NT2/D1 (cell line): ENCODE data around the gene AKR7A2.
"Not testable (repeated sequence)": the region's sequence is repeated elsewhere in the genome, so short reads cannot be mapped to it uniquely, and the experiment has no call there.

Source experiments
- DNase-seq: peaks from one replicate; pipeline ENCODE4 v3.0.0-alpha.2; 2011; ENCODE audit warnings: low read depth, low spot score
- H3K27me3 ChIP-seq: 2 replicates; pipeline ENCODE4 v1.6.0; 2011; ENCODE audit warnings: mild to moderate bottlenecking; ENCODE audit not compliant: insufficient read length, insufficient read depth
- H3K36me3 ChIP-seq: 2 replicates; pipeline ENCODE4 v1.6.1; 2011; ENCODE audit warnings: mild to moderate bottlenecking, low read length, mixed read lengths; ENCODE audit not compliant: insufficient read depth, insufficient read length
- H3K4me1 ChIP-seq: 2 replicates; pipeline ENCODE4 v1.5.1; 2011; ENCODE audit not compliant: insufficient read depth, insufficient read length
- H3K4me3 ChIP-seq: 2 replicates; pipeline ENCODE4 v1.5.1; 2011; ENCODE audit warnings: low read depth; ENCODE audit not compliant: insufficient read length
- H3K9ac ChIP-seq: 2 replicates; pipeline ENCODE4 v1.6.0; 2011; ENCODE audit warnings: low read depth; ENCODE audit not compliant: insufficient read length
- H3K9me3 ChIP-seq: 2 replicates; pipeline ENCODE4 v1.5.1; 2011; ENCODE audit warnings: mild to moderate bottlenecking, low read length; ENCODE audit not compliant: insufficient read depth
- SUZ12 ChIP-seq: IDR thresholded peaks from 2 replicates; pipeline ENCODE4 v1.6.1; 2011; ENCODE audit not compliant: insufficient read length, insufficient read depth; ENCODE audit errors: extremely low read depth
- YY1 ChIP-seq: IDR thresholded peaks from 2 replicates; pipeline ENCODE4 v1.6.1; 2011; ENCODE audit not compliant: insufficient read length, insufficient read depth
- ZNF274 ChIP-seq: IDR thresholded peaks from 2 replicates; pipeline ENCODE4 v1.6.1; 2011; ENCODE audit warnings: mild to moderate bottlenecking, low read depth, low read length

The AKR7A2 gene

DNA sequence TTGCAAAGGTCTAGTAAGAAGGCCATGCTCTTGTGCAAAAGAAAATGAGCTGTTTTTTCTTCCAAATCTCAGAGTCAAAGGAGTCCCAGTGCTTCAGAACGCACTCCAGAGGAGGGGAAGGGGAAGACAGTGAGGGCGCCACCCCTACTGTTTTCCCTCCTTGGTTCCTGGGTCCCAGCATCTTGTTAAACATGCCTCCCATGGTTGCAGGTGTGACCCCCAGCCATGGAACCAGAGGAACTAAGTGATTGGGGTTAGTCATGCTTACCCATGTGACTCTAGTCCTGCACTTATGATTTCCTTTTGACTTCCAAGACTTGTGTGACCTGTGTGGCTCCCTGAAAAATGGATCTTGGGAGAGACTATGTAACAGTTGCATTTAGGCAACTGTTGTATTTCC lies 17.3 kb downstream of the AKR7A2 start:
- H3K9ac ChIP-seq: no peak overlapping the region
- no peak for TF ChIP-seq YY1
- TF ChIP-seq SUZ12: no peak
- no peak for TF ChIP-seq ZNF274
- H3K27me3 ChIP-seq: no peaks in the 10 kb centered on the region
- H3K4me1 ChIP-seq: no peaks in the 10 kb centered on the region
- DNase-seq: no peak
- H3K36me3 ChIP-seq: no peaks in the 10 kb centered on the region
- no peak overlapping the region for H3K4me3 ChIP-seq
- peaks cover 32% of the 10 kb centered on the region for H3K9me3 ChIP-seq

DNA sequence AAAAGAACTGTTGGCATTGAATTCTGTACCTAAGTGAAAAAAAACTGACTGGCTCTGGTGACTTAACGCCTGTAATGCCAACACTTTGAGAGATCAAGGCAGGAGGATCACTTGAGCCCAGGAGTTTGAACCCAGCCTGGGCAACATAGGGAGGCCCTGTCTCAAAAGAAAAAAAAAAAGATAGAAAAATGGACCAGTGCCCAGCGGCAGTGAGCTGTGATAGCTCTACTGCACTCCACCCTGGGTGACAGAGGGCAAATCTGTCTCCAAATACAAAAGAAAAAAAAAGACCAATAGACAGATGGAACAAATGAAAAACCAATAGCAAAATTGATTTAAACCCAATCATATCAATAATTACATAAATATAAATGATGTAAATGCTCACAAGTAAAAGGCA lies 22.7 kb downstream of the AKR7A2 start:
- Histone ChIP-seq H3K36me3 (no peaks in the 10 kb centered on the region), H3K9ac (no peak overlapping the region), H3K27me3 (no peaks in the 10 kb centered on the region), H3K9me3 (peaks cover 15% of the 10 kb centered on the region; the same call in 1 of the 2 replicates), H3K4me1 (no peaks in the 10 kb centered on the region), H3K4me3 (no peak overlapping the region)
- DNase-seq: no peak
- TF ChIP-seq ZNF274: no peak
- TF ChIP-seq YY1: no peak

DNA sequence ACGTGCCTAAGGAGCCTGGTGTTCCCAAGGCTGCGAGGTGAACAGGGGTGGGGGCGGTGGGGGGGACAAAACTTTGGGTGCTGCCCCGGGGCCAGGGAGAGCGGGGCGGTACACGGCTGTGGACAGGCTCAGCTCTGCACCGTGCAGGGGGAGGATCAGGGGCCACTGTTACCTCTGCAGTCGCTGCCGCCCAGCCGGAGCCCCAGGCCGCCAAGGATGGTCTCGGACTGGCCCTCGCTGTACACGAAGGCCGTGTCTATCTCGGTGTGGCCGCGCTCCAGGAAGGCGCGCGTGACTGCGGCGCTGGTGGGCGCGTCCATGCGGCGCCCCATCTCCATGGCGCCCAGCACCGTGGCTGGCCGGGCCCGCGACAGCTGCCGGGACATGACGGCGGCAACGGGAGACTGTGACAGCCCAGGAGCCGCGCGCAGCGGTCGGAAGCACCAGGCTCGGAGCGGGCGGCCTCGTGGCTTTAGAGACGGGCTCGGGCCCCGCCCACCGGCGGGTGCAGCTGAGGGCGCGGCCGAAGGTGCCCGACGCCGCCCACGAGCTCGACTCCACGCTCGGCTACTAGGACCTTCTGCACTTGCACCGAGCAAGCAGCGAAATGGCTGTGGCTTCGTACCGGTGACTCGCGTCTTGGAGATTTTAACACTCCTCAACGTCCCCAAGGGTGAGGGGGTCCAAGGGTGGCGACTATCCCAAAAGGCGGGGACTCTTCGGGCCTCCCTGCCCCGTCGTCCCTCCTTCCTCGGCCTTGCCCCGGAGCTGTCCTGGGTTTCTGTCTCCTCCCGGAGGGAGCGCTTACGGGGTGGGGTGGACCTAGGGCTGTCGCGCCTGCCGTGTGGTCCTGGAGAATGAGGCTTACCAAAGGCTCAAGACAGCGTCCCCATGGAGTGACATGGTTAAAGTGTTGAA lies 23.4 kb downstream of the AKR7A2 start, which contains the start of gene AKR7A3:
Gene AKR7A3 (minus strand): TSS at position 447 of the 918 bp plus-strand sequence. CDS start 61 bp downstream, at position 386.
- H3K36me3 ChIP-seq, H3K4me3 ChIP-seq, DNase-seq, H3K4me1 ChIP-seq, H3K9ac ChIP-seq, H3K27me3 ChIP-seq, H3K9me3 ChIP-seq: not testable (repeated sequence)

DNA sequence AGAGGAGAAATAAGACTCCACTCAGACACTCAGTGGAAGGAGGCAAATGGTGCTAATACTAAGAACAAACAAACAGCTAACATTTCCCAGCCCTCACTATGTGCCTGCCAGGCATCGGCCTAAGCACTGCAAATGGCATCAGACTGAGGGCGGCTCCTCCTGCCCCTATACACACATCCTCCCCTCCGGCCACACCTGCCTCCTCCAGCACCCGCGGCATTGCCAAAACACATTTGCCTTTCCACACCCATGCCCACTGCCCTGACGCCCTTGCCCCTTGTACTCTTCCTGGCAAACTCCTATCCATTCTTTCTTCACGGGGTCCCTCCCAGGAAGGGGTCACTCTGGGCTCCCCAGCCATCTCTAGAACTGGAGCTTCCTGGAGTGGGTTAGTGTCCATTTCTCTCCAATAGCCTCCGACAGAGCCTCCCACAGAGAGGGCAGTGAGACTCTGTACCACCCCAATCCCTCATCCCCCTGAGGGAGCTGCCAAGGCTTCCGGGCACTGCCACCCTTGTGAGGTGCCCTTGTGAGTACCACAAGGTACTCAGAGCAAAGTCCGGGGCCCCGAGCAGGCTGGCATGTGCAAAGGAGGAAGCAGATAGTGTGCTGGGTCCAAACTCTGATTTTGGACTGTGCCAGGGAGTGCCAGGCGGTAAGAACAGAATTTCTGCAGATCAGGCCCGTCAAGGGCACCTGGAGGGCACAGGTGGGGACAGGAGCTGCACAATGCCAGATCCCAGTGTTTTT lies 24.3 kb downstream of the AKR7A2 start:
- H3K9ac ChIP-seq: no peak overlapping the region
- H3K4me3 ChIP-seq: no peak overlapping the region
- no peaks in the 10 kb centered on the region for H3K4me1 ChIP-seq
- TF ChIP-seq YY1: no peak
- no peak for TF ChIP-seq ZNF274
- no peak for TF ChIP-seq SUZ12
- H3K27me3 ChIP-seq: no peaks in the 10 kb centered on the region
- no peaks in the 10 kb centered on the region for H3K36me3 ChIP-seq
- no peaks in the 10 kb centered on the region for H3K9me3 ChIP-seq
- DNase-seq: no peak

DNA sequence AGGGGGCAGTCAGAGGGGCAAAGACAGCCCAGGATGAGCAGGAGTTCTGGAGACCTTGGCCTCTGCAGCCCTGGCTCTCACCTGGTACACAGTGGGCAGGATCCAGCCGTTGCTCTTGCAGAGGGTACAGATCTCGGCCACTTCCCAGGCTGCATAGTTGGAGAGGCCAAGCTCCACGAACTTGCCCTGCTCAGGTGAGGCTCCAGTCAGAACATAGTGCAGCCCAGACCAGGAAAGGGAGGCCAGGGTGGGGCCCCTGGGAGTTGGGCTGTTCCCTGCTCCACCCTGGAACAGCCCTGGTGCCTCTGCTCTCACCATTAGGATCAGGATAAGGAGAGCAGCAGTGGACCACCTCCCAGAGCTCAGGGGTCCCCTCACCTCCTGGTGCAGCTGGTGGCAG lies 26.1 kb downstream of the AKR7A2 start:
- not testable (repeated sequence) for H3K4me1 ChIP-seq, H3K9me3 ChIP-seq, H3K27me3 ChIP-seq, H3K9ac ChIP-seq, H3K36me3 ChIP-seq, H3K4me3 ChIP-seq, DNase-seq

DNA sequence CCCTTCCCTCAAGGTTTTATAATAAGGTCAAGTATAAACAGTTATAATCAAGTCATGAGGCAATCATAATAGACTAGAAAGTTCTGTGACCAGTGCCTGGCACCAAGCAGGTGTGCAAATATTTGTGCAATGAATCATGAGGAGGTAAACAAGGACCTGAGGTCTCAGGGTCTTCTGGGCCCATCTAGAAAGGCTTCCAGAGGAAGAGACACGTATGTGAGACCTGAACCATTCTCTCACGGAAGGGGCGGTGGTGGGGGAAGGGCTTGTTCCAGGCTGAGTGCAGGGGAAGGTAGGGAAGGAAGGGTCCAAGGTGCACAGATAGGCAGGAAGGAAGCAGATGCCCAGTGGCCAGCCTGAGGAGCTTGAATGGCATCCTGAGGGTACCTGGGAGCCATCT lies 26.6 kb downstream of the AKR7A2 start:
- H3K27me3 ChIP-seq, H3K36me3 ChIP-seq, H3K4me1 ChIP-seq, H3K9me3 ChIP-seq, H3K9ac ChIP-seq, DNase-seq, H3K4me3 ChIP-seq: not testable (repeated sequence)

DNA sequence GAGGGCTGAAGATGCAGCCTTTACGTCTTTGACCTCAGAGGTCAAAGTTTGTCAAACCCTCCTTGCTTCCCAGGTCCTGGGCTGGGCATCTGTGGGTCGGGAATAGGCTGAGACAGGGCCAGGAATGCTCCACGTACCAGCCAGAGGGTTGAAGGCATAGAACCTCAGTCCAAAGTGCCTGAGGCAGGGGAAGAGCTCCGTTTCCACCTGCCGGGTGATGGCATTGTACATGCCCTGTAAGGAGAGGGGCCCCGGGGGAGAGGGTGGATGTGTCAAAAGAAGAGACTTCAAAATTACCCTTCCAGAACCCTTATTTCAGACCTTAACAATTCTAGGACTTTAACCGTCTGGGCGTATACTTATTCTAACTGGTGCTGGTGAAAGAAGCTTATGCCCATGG lies 27.1 kb downstream of the AKR7A2 start:
- TF ChIP-seq YY1 (no peak), SUZ12 (no peak), ZNF274 (no peak)

More for the DNA sequence above, 27.1 kb downstream of the AKR7A2 start:
- H3K4me1 ChIP-seq: no peaks in the 10 kb centered on the region
- no peak for DNase-seq
- no peaks in the 10 kb centered on the region for H3K9me3 ChIP-seq
- no peaks in the 10 kb centered on the region for H3K36me3 ChIP-seq
- no peak overlapping the region for H3K9ac ChIP-seq
- no peaks in the 10 kb centered on the region for H3K27me3 ChIP-seq
- no peak overlapping the region for H3K4me3 ChIP-seq
